Esophagus (tissue), 2 donors: ENCODE results near the gene CCBE1. TPM values are rescaled to one million over a fixed set of nuclear protein-coding genes. Genes with fewer than 3 reads are reported as not detected.
A peak's percentile ranks its signal among the peaks of the same experiment; 100 is the strongest.

ENCODE experiments used
- H3K27ac ChIP-seq, 2 donors: one replicate each; pipeline ENCODE4 v1.5.1; 2013; ENCODE audit warnings: low read depth in 2 of 2, mild to moderate bottlenecking in 2 of 2, inconsistent platforms in 1 of 2, low read length in 1 of 2, moderate library complexity in 1 of 2
- H3K27me3 ChIP-seq, 2 donors: one replicate each; pipeline ENCODE4 v1.6.1; 2013; ENCODE audit warnings: low read length in 2 of 2, control low read depth in 1 of 2, mild to moderate bottlenecking in 1 of 2; ENCODE audit not compliant: insufficient read depth in 2 of 2, control insufficient read depth in 1 of 2
- H3K36me3 ChIP-seq, 2 donors: one replicate each; pipeline ENCODE4 v1.6.1; 2013; ENCODE audit warnings: low read length in 1 of 2; ENCODE audit not compliant: control insufficient read depth in 2 of 2, insufficient read depth in 2 of 2
- H3K4me1 ChIP-seq, 2 donors: one replicate each; pipeline ENCODE4 v1.6.1; 2013; ENCODE audit warnings: low read length in 1 of 2; ENCODE audit not compliant: control insufficient read depth in 2 of 2, insufficient read depth in 2 of 2
- H3K4me3 ChIP-seq, 2 donors: one replicate each; pipeline ENCODE4 v1.5.1; 2013; ENCODE audit warnings: low read length in 2 of 2, mild to moderate bottlenecking in 2 of 2, low read depth in 1 of 2, moderate library complexity in 1 of 2
- H3K9me3 ChIP-seq, 2 donors: one replicate each; pipeline ENCODE4 v1.6.1; 2013; ENCODE audit warnings: mild to moderate bottlenecking in 2 of 2, low read depth in 1 of 2, low read length in 1 of 2, moderate library complexity in 1 of 2; ENCODE audit not compliant: control insufficient read depth in 2 of 2, insufficient read depth in 1 of 2
- WGBS, 2 donors: extraction: QIAGEN DNeasy Blood & Tissue Kit; methylation state at CpG; one replicate each; pipeline ENCODE4 v1.1.7; 2013; 5-methylcytosine and 5-hydroxymethylcytosine counted together
- polyA plus RNA-seq, 2 donors: library from polyadenylated mRNA; stranded (reverse); fragments of 200-250 nt; gene quantifications; one replicate each; pipeline ENCODE4 v1.2.3, GENCODE V29; 2013
- donor health status: healthy with polysubstance abuse.
- donor health status: Bipolar disorder and iron deficiency.

Gene CCBE1
- polyA plus RNA-seq, 2 donors: 0.18 to 0.34 TPM

DNA sequence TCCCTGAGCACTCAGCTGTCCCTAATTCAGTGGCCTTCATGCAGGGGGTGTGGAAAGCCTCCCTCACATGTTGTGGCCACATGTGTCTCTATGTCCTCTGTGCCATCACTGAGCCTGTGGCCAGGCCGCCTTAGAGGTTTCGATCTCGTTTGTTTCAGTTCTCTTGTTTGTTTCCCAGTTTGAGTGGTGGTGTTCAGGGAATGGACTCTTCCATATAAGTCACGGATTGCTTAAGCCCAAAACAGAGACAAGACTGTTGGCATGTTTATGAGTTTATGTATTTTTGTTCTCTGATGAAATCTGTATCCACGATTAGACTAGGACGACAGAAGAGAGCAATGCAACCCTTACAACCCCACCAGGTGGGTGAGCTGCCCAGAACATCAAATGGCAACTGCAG is 134.5 kb downstream of the CCBE1 start:
- peaks cover 5 to 10% of the 10 kb centered on the region in 2 donors for H3K4me1 ChIP-seq
- no peaks in the 10 kb centered on the region for H3K36me3 ChIP-seq
- 72 to 73% methylated on average over 6 of the region's 6 CpGs for WGBS, 2 donors
- no peak overlapping the region for H3K4me3 ChIP-seq
- peaks cover 0 to 2% of the 10 kb centered on the region in 2 donors for H3K9me3 ChIP-seq
- no peaks in the 10 kb centered on the region for H3K27me3 ChIP-seq
- no peak overlapping the region for H3K27ac ChIP-seq

DNA sequence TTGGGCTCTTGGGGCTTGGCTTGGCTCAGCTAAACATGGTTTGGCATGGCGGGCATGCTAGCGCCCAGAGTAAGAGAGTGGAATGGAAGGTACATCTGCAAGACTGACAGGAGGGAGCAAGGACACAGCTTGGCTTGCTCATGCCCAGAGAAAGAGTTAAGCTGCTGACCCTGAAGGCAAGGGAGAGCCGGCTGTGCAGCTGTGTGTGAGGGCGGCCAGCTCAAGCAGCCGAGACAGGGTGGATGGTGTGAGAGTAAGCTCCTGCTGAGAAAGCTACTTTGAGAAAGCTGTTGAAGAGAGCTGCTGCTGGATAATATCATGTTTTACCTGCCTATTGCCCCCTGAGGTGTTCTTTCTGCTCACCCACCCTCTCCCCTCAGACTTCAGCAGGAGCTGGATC is 135.6 kb downstream of the CCBE1 start:
- H3K27ac ChIP-seq: no peak overlapping the region
- H3K4me3 ChIP-seq: no peak overlapping the region
- H3K27me3 ChIP-seq: no peaks in the 10 kb centered on the region
- H3K4me1 ChIP-seq: peaks cover 5 to 10% of the 10 kb centered on the region in 2 donors
- WGBS, 2 donors: 87 to 88% methylated on average over 5 of the region's 5 CpGs
- no peaks in the 10 kb centered on the region for H3K36me3 ChIP-seq
- H3K9me3 ChIP-seq: peaks cover 0 to 2% of the 10 kb centered on the region in 2 donors

DNA sequence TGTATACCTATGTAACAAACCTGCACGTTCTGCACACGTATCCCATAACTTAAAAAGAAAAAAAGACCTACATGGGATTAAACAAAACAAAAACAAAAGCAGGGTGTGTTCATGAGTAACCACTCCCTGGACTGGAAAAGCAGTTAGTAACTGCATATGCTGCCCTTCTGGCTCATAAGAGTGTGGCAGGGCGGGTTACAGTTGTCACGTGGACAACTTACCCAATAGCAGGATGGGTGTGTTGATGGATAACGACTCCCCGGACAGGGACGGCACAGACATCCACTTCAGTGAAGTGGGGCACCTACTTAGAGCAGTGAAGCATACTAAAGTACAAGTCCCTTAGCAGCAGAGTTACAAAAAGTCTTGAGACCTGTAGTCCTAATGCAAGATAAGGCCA is 136.7 kb downstream of the CCBE1 start:
- H3K4me1 ChIP-seq: peaks cover 5 to 14% of the 10 kb centered on the region in 2 donors
- no peaks in the 10 kb centered on the region for H3K27me3 ChIP-seq
- peaks cover 0 to 2% of the 10 kb centered on the region in 2 donors for H3K9me3 ChIP-seq
- H3K27ac ChIP-seq: peak overlapping the region in 1 of 2 donors; percentile 37
- 66 to 74% methylated on average over 7 of the region's 7 CpGs for WGBS, 2 donors
- no peak overlapping the region for H3K4me3 ChIP-seq
- no peaks in the 10 kb centered on the region for H3K36me3 ChIP-seq

DNA sequence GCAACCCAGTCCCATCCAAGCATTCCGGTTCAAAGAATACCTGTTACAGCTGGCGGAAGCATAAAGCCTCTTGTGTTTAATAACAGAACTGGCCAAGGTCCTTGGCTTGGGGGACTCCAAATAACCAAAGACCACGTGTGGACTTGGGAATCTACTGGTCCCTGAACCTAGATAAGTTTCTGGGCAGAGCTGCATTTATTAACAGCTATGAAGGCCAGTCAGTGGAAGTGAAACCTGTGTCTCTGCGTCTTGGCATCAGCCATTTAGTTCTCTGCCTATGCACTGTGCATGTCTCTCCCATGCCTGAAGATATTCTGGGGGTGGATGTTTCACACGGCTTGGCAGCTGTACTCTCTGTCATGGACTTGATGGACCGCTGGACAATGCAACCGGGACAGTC is 137.7 kb downstream of the CCBE1 start:
- 87 to 89% methylated on average over 7 of the region's 7 CpGs for WGBS, 2 donors
- Histone ChIP-seq H3K36me3 (no peaks in the 10 kb centered on the region), H3K4me3 (no peak overlapping the region), H3K4me1 (peaks cover 5 to 14% of the 10 kb centered on the region in 2 donors), H3K27me3 (no peaks in the 10 kb centered on the region), H3K27ac (no peak overlapping the region), H3K9me3 (peaks cover 0 to 2% of the 10 kb centered on the region in 2 donors)

DNA sequence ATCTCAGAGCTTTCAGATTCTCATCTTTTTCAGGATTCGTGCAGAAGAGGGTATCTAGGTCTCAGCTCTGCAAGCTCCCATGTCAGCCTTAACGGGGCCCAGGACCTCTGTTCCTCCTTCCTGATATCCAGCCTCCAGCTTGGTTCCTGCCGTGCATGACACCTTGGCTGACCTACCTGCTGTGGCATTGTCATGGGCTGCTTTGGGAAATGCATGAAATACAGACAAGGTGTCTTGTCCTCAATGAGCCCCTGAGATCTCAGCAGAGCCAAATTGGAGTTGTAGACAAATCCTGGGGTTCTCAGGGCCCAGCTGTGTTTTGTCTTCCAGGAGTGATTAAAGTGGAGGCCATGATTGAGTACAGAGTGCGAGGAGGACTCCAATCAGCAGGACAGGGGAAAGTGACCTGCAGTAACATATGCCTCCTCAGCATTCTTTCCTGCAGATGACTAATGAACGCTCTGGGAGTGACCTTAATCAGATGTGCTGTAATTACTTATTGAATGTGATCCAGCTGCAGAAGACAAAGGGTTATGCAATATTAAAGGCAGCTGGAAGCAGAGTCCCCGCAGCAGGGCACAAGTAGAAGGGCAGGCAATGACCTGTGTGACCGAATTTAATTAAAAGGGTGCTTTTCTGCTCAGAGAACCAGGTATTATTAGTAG is 141.1 kb downstream of the CCBE1 start:
- Histone ChIP-seq H3K4me3 (no peak overlapping the region), H3K9me3 (peaks cover 0 to 2% of the 10 kb centered on the region in 2 donors), H3K36me3 (no peaks in the 10 kb centered on the region), H3K27ac (peak overlapping the region; percentile 22 to 67), H3K4me1 (peaks cover 5 to 12% of the 10 kb centered on the region in 2 donors), H3K27me3 (no peaks in the 10 kb centered on the region)
- WGBS, 2 donors: 49 to 51% methylated on average over 7 of the region's 7 CpGs

DNA sequence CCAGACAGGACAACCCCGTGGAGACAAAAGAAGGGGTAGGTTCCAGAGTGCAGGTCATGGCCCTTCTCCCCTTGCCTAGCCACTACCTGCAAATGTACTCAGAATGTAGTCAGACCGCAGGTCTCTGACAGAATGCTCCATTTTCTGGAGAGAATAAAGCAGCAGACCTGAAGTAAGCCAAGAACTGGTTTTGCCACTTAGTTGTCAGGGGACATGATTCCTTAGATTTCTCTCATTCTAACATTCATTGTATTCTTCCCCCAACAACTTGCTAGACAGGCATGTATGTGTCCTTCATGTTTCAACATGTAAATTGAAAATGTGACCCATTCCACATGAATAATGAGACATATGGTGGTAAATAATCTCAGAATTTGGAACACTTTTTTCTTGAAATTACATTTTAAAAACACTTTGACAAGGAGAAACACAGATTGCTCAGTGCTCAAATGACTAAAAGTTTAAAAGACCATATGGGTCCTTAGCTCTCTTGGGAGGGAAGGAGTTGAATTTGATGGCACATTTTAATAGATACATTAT is 142.4 kb downstream of the CCBE1 start:
- Histone ChIP-seq H3K27ac (peak overlapping the region; percentile 71 to 86), H3K9me3 (peaks cover 0 to 2% of the 10 kb centered on the region in 2 donors), H3K4me1 (peaks cover 0 to 10% of the 10 kb centered on the region in 2 donors), H3K27me3 (no peaks in the 10 kb centered on the region), H3K36me3 (no peaks in the 10 kb centered on the region), H3K4me3 (no peak overlapping the region)
- 51 to 61% methylated on average over 2 of the region's 2 CpGs for WGBS, 2 donors

DNA sequence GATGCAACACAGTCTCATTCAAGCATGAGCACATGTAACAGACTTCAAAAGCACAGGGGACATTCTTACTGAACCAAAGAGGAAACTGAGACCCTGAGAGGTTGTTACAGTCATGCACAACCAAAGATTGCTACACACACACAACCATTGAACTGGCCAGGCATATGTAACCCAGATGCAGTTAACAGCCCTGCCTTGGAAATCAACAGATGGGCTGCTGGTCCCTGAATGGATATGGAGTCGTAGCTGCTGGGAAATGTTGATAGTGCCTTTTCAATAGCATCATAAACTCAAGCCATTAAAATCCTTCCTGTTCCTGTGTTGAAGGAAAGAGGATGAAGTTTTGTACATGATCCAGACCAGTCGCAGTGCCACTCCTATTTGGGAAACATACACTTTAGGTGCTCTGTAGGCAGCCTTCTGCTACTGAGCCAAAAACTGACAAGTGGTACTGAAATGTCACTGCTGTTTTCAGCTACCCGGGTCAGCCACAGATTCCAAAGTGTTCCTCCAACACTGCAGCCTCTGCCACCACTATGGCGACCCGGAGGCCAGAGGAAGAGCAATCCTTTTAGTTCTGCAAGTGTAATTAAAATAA is 143.9 kb downstream of the CCBE1 start:
- no peaks in the 10 kb centered on the region for H3K27me3 ChIP-seq
- no peaks in the 10 kb centered on the region for H3K9me3 ChIP-seq
- no peak overlapping the region for H3K4me3 ChIP-seq
- H3K36me3 ChIP-seq: no peaks in the 10 kb centered on the region
- H3K27ac ChIP-seq: no peak overlapping the region
- WGBS, 2 donors: 75 to 76% methylated on average over 5 of the region's 5 CpGs
- peaks cover 0 to 9% of the 10 kb centered on the region in 2 donors for H3K4me1 ChIP-seq

DNA sequence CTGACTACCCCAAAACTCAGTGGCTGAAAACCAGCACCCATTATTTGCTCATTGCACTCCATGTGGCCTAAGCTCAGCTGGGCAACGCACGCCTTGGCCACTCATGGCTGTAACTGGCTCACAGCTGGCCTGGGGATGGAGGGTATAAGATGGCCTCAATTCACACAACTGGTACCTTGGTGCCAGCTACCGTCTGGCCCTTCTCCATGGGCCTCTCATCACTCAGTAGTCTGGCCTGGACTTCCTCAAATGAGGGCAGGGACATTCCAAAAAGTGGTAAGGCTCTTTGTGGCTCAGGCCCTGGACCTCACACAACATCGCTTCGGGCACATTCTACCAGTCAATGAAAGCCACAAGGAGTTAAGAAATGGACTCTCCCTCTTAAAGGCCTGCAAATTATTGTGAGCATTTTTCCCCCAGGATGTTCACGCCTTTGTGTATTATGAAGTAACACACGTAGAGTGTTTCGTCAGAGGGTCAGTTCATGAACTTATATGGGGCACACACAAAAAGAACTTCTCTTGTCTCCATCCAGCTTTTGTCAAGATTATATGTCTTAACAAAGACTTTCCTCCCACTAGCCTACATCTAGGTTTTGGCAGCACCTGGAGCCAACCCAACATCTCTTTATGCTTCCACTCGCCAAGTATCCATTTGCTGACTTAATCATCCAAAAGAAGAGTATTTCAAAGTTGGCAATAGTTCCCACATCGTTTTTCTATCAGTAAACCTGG is 145.2 kb downstream of the CCBE1 start:
- H3K4me1 ChIP-seq: peaks cover 0 to 9% of the 10 kb centered on the region in 2 donors
- H3K9me3 ChIP-seq: no peaks in the 10 kb centered on the region
- no peaks in the 10 kb centered on the region for H3K36me3 ChIP-seq
- no peaks in the 10 kb centered on the region for H3K27me3 ChIP-seq
- no peak overlapping the region for H3K27ac ChIP-seq
- WGBS, 2 donors: 79 to 81% methylated on average over 10 of the region's 10 CpGs
- H3K4me3 ChIP-seq: no peak overlapping the region

DNA sequence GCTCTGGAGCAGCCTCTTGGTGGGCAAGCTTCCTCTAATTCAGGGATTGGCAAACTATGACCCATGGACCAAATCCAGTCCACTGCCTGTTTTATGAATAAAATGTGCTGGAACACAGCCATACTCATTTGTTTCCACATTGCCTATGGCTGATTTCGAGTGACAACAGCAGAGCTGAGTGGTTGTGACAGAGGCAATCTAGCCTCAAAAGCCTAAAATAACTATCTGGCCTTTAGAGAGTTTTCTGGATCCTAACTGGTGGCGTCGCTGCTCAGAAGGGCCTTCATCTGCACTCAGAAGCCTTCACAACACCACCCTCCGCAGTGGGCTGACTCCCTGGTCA is 147.1 kb downstream of the CCBE1 start:
- WGBS, 2 donors: 45 to 74% methylated on average over 4 of the region's 4 CpGs
- Histone ChIP-seq H3K4me3 (no peak overlapping the region), H3K27me3 (no peaks in the 10 kb centered on the region), H3K36me3 (no peaks in the 10 kb centered on the region), H3K9me3 (no peaks in the 10 kb centered on the region), H3K4me1 (peaks cover 0 to 4% of the 10 kb centered on the region in 2 donors), H3K27ac (no peak overlapping the region)
